HL-60/S4 (cell line): ENCODE results near the gene TMPRSS7.

Experiments
- in situ Hi-C: fragments of 300-500 bp; cut with MboI; formaldehyde crosslinking; loops from 2 replicates; pipeline ENCODE4 v1.14.3; 2022; ENCODE audit warnings: low sequenced_read_pairs

The TMPRSS7 gene

DNA sequence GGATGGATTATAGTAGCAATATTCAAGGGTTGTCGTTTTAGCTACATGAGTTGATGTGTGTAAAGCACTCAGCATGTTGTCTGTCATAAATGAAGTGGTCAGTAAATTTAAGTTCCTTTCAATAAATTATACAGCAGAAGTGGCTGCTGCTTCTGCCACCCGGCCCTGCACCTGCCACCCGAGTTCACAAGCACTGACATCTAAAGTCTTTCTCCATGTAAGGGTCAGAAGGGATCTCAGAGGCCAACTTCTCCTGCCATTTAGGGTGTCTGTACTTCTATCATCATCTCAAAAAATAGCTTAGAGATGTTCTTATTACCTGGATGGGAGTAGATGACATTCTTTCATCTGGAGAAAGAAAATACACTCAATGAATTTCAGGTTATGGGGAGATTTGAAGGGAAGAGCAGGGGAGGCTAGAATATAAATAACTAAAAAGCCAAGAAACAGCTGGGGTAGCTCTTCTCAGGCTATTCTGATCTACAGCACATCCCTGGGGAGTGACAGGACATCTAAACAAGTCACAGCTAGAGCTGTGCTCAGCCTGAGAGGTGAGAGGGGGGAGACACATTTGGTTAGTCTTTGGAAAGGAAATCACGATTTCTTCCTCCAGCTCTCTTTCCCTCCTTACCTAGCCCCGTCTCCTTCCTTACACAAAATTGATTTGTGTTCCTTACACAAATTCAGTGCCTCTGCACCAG lies 90.5 kb downstream of the TMPRSS7 start:
- in situ Hi-C loops: loop anchor here (10.0 to 25.0 kb wide), 2 partner anchors 162 to 400 kb away; partner anchors contain the start of gene SLC9C1

GRCh38 chr3:112126511-112126911 lies 92.0 kb downstream of the TMPRSS7 start:
- in situ Hi-C loops: loop anchor here (10.0 kb wide), 1 partner anchor 398 kb away; no protein-coding TSS in a partner anchor

DNA sequence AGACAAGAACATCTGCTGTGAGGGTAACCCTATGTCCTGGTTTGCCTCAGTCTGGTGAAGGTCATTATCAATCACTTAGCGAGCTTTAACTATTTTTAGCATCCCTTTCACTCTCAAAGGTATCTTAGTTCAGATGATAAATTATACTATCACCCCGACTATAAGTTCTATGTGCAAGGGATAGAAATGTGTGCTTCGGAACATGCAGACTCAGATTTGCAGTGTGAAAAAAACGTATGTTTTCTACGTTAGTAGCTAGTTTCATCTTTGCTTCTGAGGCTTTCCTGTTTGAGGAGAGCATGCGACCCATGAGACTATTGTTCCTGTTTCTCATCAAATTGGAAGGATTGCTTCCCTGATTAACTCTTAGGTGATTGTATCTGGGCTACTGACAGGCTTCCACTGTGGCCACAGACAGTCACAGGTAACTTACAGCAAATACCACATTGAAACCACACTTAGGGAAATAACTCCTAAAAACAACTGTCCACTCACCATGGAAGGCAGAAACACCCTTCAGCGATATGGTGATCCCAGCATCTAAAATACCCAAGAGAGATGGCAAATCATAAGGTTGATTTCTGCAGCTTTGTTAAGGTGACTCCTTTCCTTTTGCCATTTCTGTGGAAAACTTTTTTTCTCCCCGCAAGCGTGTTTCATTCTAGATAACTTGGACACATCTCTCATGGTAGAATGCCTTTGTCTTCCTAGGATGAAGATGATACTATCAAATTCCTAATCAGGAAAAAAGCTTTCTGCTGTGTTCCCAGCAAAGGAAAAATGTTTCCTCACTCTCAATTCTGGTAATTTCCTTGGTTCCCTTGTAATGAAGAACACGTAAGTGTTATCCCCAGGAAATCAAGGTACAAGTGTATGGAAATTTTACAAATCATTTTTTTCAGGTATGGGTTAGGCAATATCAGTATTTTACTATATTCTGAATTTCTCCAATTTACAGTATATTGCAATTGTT lies 93.3 kb downstream of the TMPRSS7 start:
- in situ Hi-C loops: loop anchor here (10.0 kb wide), 1 partner anchor 397 kb away; no protein-coding TSS in a partner anchor

DNA sequence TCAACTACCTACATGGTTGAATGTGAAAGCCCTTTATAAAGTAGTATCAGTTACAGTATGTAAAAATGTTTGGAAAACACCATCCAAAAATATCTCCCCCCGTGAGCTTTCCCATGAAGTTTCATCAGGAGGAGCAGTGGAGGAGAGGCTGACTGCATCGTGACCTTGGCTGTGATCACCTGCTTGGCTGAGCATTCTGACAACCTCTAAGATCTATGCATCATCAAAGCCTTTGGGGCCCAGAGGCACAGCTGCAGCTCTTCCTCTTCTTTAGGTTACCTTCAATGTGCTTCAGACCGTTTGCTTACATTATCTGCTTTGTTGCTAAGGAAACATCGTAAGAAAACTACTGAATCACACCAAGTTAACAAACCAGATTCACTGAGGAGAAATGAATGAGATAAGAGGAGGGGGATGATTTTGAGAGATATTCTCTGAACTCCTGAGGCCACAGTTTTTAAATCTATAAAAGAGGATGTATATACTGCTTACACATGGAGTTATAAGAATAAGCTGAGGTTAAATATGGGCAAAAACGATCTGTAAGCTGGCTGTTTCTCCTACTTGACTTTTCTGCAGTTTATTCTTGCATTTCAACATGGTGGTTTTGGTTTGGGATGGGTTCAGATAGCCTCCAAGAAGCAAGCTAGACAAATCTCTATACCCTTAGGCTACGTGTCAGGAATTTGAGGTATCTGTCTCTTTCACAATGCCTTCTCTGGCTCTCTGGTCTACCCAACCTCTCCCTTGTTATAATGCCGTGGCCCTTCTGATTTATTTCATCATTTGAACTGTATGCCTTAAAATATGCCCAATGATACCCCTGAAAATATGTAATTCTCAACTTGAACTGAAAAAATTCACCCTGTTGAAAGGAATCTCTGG lies 94.5 kb downstream of the TMPRSS7 start:
- in situ Hi-C loops: loop anchor here (10.0 kb wide), 1 partner anchor 396 kb away; no protein-coding TSS in a partner anchor

- in situ Hi-C loops: loop anchor here (10.0 kb wide), 1 partner anchor 395 kb away; no protein-coding TSS in a partner anchor
These were observed 95.5 kb downstream of the TMPRSS7 start for GRCh38 chr3:112129925-112130637.

- in situ Hi-C loops: no loop called here
These were observed 96.1 kb downstream of the TMPRSS7 start for GRCh38 chr3:112130638-112130993.
